Mesendoderm (in vitro differentiated cells): ENCODE measurements around the gene C5orf63.

ENCODE experiments used
- DNase-seq: peaks from one replicate; pipeline ENCODE4 v3.0.0; 2013
- H2AK5ac ChIP-seq: 2 replicates; pipeline ENCODE4 v1.6.1; 2013; ENCODE audit warnings: low read length, inconsistent platforms
- H2BK120ac ChIP-seq: 2 replicates; pipeline ENCODE4 v1.6.1; 2013; ENCODE audit warnings: low read depth, mild to moderate bottlenecking, low read length, moderate library complexity, mixed read lengths
- H2BK15ac ChIP-seq: replicated peaks from 2 replicates; pipeline ENCODE4 v1.6.1; 2013; ENCODE audit warnings: low read depth, mild to moderate bottlenecking, moderate library complexity
- H2BK5ac ChIP-seq: 2 replicates; pipeline ENCODE4 v1.6.1; 2013; ENCODE audit warnings: low read length, inconsistent platforms
- H3K18ac ChIP-seq: 2 replicates; pipeline ENCODE4 v1.6.1; 2013; ENCODE audit warnings: mild to moderate bottlenecking, low read length, mixed read lengths
- H3K23ac ChIP-seq: one replicate; pipeline ENCODE4 v1.6.1; 2013; ENCODE audit warnings: low read length
- H3K27ac ChIP-seq: 2 replicates; pipeline ENCODE4 v1.5.1; 2013; ENCODE audit warnings: low read depth, mild to moderate bottlenecking, inconsistent platforms, low read length, moderate library complexity
- H3K27me3 ChIP-seq: 2 replicates; pipeline ENCODE4 v1.6.1; 2013; ENCODE audit warnings: low read length, control low read depth, mild to moderate bottlenecking, inconsistent platforms; ENCODE audit not compliant: insufficient read depth, poor library complexity
- H3K36me3 ChIP-seq: 2 replicates; pipeline ENCODE4 v1.6.1; 2013; ENCODE audit warnings: low read length, inconsistent platforms; ENCODE audit not compliant: control insufficient read depth, insufficient read depth
- H3K4ac ChIP-seq: one replicate; pipeline ENCODE4 v1.6.1; 2013; ENCODE audit warnings: low read depth, mild to moderate bottlenecking, low read length, moderate library complexity
- H3K4me1 ChIP-seq: 2 replicates; pipeline ENCODE4 v1.6.1; 2013; ENCODE audit warnings: low read depth, low read length, inconsistent platforms; ENCODE audit not compliant: control insufficient read depth
- H3K4me2 ChIP-seq: 2 replicates; pipeline ENCODE4 v1.6.1; 2013; ENCODE audit warnings: low read length
- H3K4me3 ChIP-seq: 2 replicates; pipeline ENCODE4 v1.5.1; 2013; ENCODE audit warnings: mild to moderate bottlenecking, low read length
- H3K56ac ChIP-seq: one replicate; pipeline ENCODE4 v1.6.1; 2013; ENCODE audit warnings: low read length
- H3K79me1 ChIP-seq: 2 replicates; pipeline ENCODE4 v1.6.1; 2013; ENCODE audit warnings: low read length, inconsistent platforms
- H3K79me2 ChIP-seq: 2 replicates; pipeline ENCODE4 v1.6.1; 2013; ENCODE audit warnings: mild to moderate bottlenecking, low read length; ENCODE audit not compliant: control insufficient read depth, insufficient read depth
- H3K9ac ChIP-seq: 2 replicates; pipeline ENCODE4 v1.6.1; 2013; ENCODE audit warnings: low read length, inconsistent platforms
- H4K5ac ChIP-seq: one replicate; pipeline ENCODE4 v1.6.1; 2013; ENCODE audit warnings: low read length
- H4K8ac ChIP-seq: one replicate; pipeline ENCODE4 v1.6.1; 2013; ENCODE audit warnings: low read depth, mild to moderate bottlenecking, control low read depth, low read length, moderate library complexity
- WGBS: extraction: QIAGEN DNeasy Blood & Tissue Kit; methylation state at CpG from one replicate; pipeline ENCODE4 v1.1.7; 2013; ENCODE audit warnings: low lambda C conversion rate, missing lambda C conversion rate; ENCODE audit not compliant: insufficient coverage; ENCODE audit errors: extremely low coverage; 5-methylcytosine and 5-hydroxymethylcytosine counted together

C5orf63 gene

GRCh38 chr5:127014573-127014972 is 58.7 kb downstream of the C5orf63 start:
- no peaks in the 10 kb centered on the region for H3K79me1 ChIP-seq
- H3K4me1 ChIP-seq, result no peaks in the 10 kb centered on the region
- no peak overlapping the region for H2AK5ac ChIP-seq
- no peaks in the 10 kb centered on the region for H3K27me3 ChIP-seq
- no peak overlapping the region for H3K4me3 ChIP-seq
- no peaks in the 10 kb centered on the region for H3K36me3 ChIP-seq
- H4K8ac ChIP-seq, result no peak overlapping the region
- WGBS, result no CpG with 5 or more reads among the region's 1 CpG
- H2BK120ac ChIP-seq, result no peak overlapping the region
- no peaks in the 10 kb centered on the region for H3K79me2 ChIP-seq
- H3K9ac ChIP-seq, result no peak overlapping the region
- H3K4ac ChIP-seq, result no peak overlapping the region
- no peak overlapping the region for H3K18ac ChIP-seq
- H3K56ac ChIP-seq, result no peak overlapping the region
- DNase-seq, result no peak
- no peak overlapping the region for H2BK15ac ChIP-seq
- H3K4me2 ChIP-seq, result no peak overlapping the region
- H2BK5ac ChIP-seq, result no peak overlapping the region
- no peak overlapping the region for H3K27ac ChIP-seq
- H4K5ac ChIP-seq, result no peak overlapping the region
- H3K23ac ChIP-seq, result no peak overlapping the region

- Histone ChIP-seq H4K8ac (no peak overlapping the region), H3K36me3 (no peaks in the 10 kb centered on the region), H2BK5ac (no peak overlapping the region), H3K27ac (no peak overlapping the region), H2BK120ac (no peak overlapping the region), H3K4me1 (no peaks in the 10 kb centered on the region), H3K18ac (no peak overlapping the region), H3K56ac (no peak overlapping the region), H3K23ac (no peak overlapping the region), H2AK5ac (no peak overlapping the region), H4K5ac (no peak overlapping the region), H3K79me1 (no peaks in the 10 kb centered on the region), H2BK15ac (no peak overlapping the region), H3K9ac (no peak overlapping the region), H3K79me2 (no peaks in the 10 kb centered on the region), H3K27me3 (no peaks in the 10 kb centered on the region), H3K4me3 (no peak overlapping the region), H3K4ac (no peak overlapping the region), H3K4me2 (no peak overlapping the region)
- WGBS, result no CpG with 5 or more reads among the region's 2 CpGs
- no peak for DNase-seq
Observed at GRCh38 chr5:127013407-127013806, 59.9 kb downstream of the C5orf63 start.

- H2BK5ac ChIP-seq, result no peak overlapping the region
- no peak overlapping the region for H4K8ac ChIP-seq
- no peaks in the 10 kb centered on the region for H3K36me3 ChIP-seq
- no peak overlapping the region for H3K56ac ChIP-seq
- no peak overlapping the region for H3K23ac ChIP-seq
- no peaks in the 10 kb centered on the region for H3K4me1 ChIP-seq
- no peak overlapping the region for H3K27ac ChIP-seq
- H2BK15ac ChIP-seq, result no peak overlapping the region
- H3K18ac ChIP-seq, result no peak overlapping the region
- no peaks in the 10 kb centered on the region for H3K79me2 ChIP-seq
- no peaks in the 10 kb centered on the region for H3K27me3 ChIP-seq
- no peak overlapping the region for H2AK5ac ChIP-seq
- H4K5ac ChIP-seq, result no peak overlapping the region
- H3K9ac ChIP-seq, result no peak overlapping the region
- no peak overlapping the region for H2BK120ac ChIP-seq
- no peaks in the 10 kb centered on the region for H3K79me1 ChIP-seq
- H3K4ac ChIP-seq, result no peak overlapping the region
- no peak for DNase-seq
- H3K4me3 ChIP-seq, result no peak overlapping the region
- H3K4me2 ChIP-seq, result no peak overlapping the region
Observed at GRCh38 chr5:127012916-127013315, 60.4 kb downstream of the C5orf63 start.

- H3K4ac ChIP-seq, result no peak overlapping the region
- no peak overlapping the region for H3K23ac ChIP-seq
- no peak overlapping the region for H3K9ac ChIP-seq
- DNase-seq, result no peak
- H3K4me2 ChIP-seq, result no peak overlapping the region
- H2AK5ac ChIP-seq, result no peak overlapping the region
- H3K27me3 ChIP-seq, result no peaks in the 10 kb centered on the region
- H2BK120ac ChIP-seq, result no peak overlapping the region
- no peaks in the 10 kb centered on the region for H3K4me1 ChIP-seq
- H3K56ac ChIP-seq, result no peak overlapping the region
- no peak overlapping the region for H2BK15ac ChIP-seq
- no peak overlapping the region for H3K27ac ChIP-seq
- no peaks in the 10 kb centered on the region for H3K79me1 ChIP-seq
- no peak overlapping the region for H4K5ac ChIP-seq
- H4K8ac ChIP-seq, result no peak overlapping the region
- no peaks in the 10 kb centered on the region for H3K36me3 ChIP-seq
- no peak overlapping the region for H3K4me3 ChIP-seq
- H3K18ac ChIP-seq, result no peak overlapping the region
- no peaks in the 10 kb centered on the region for H3K79me2 ChIP-seq
- no peak overlapping the region for H2BK5ac ChIP-seq
- WGBS, result no CpG with 5 or more reads among the region's 2 CpGs
Observed at GRCh38 chr5:127011961-127012644, 61.2 kb downstream of the C5orf63 start.

- Histone ChIP-seq H3K56ac (no peak overlapping the region), H4K5ac (no peak overlapping the region), H3K4ac (no peak overlapping the region), H3K79me2 (no peaks in the 10 kb centered on the region), H2AK5ac (no peak overlapping the region), H2BK15ac (no peak overlapping the region), H2BK5ac (no peak overlapping the region), H3K9ac (no peak overlapping the region), H3K36me3 (no peaks in the 10 kb centered on the region), H3K4me2 (no peak overlapping the region), H3K79me1 (no peaks in the 10 kb centered on the region), H3K27me3 (no peaks in the 10 kb centered on the region), H4K8ac (no peak overlapping the region), H3K4me3 (no peak overlapping the region), H2BK120ac (no peak overlapping the region), H3K4me1 (no peaks in the 10 kb centered on the region), H3K23ac (no peak overlapping the region), H3K27ac (no peak overlapping the region), H3K18ac (no peak overlapping the region)
- no CpG with 5 or more reads among the region's 4 CpGs for WGBS
- no peak for DNase-seq
Observed at GRCh38 chr5:127011153-127011552, 62.1 kb downstream of the C5orf63 start.

GRCh38 chr5:127010362-127010761 is 62.9 kb downstream of the C5orf63 start:
- Histone ChIP-seq H3K79me1 (no peaks in the 10 kb centered on the region), H2BK120ac (no peak overlapping the region), H4K8ac (no peak overlapping the region), H4K5ac (no peak overlapping the region), H2AK5ac (no peak overlapping the region), H2BK15ac (no peak overlapping the region), H3K23ac (no peak overlapping the region), H3K36me3 (no peaks in the 10 kb centered on the region), H3K79me2 (no peaks in the 10 kb centered on the region), H3K27ac (no peak overlapping the region), H2BK5ac (no peak overlapping the region), H3K4me1 (no peaks in the 10 kb centered on the region), H3K56ac (no peak overlapping the region), H3K4ac (no peak overlapping the region), H3K18ac (no peak overlapping the region), H3K4me3 (no peak overlapping the region), H3K27me3 (no peaks in the 10 kb centered on the region), H3K9ac (no peak overlapping the region), H3K4me2 (no peak overlapping the region)
- no peak for DNase-seq
- no CpG with 5 or more reads among the region's 2 CpGs for WGBS
